ENCODE data around the gene TGFB1. TPM values are rescaled to one million over a fixed set of nuclear protein-coding genes. Genes with fewer than 3 reads are reported as not detected.
"Not testable (repeated sequence)": the region's sequence is repeated elsewhere in the genome, so short reads cannot be mapped to it uniquely, and the experiment has no call there.

Gene TGFB1
- polyA plus RNA-seq, 10 donors: 13.0 to 26.7 (median 20.0) TPM

- DNase-seq: no peak
Measured at GRCh38 chr19:41350735-41351338, 2.9 kb downstream of the TGFB1 start.

GRCh38 chr19:41346916-41347315 lies 6.8 kb downstream of the TGFB1 start:
- DNase-seq: not testable (repeated sequence)

- no peak for DNase-seq
Measured at GRCh38 chr19:41344162-41344561, 9.6 kb downstream of the TGFB1 start.

- DNase-seq: no peak
Measured at GRCh38 chr19:41341669-41342490, 11.8 kb downstream of the TGFB1 start.

GRCh38 chr19:41339936-41340335 lies 13.8 kb downstream of the TGFB1 start:
- no peak for DNase-seq

GRCh38 chr19:41335467-41335866 lies 18.3 kb downstream of the TGFB1 start:
- DNase-seq: no peak

- no peak for DNase-seq
Measured at GRCh38 chr19:41334793-41335192, 18.9 kb downstream of the TGFB1 start.

- no peak for DNase-seq
Measured at GRCh38 chr19:41332468-41332867, 21.3 kb downstream of the TGFB1 start.

GRCh38 chr19:41332000-41332399 lies 21.7 kb downstream of the TGFB1 start:
- no peak for DNase-seq

- DNase-seq: no peak
Measured at GRCh38 chr19:41330946-41331678, 22.6 kb downstream of the TGFB1 start.

- no peak for DNase-seq
Measured at GRCh38 chr19:41330481-41330880, 23.2 kb downstream of the TGFB1 start.

GRCh38 chr19:41328842-41329225 lies 24.9 kb downstream of the TGFB1 start:
- DNase-seq: peak in 1 of 3 donors; percentile 55

- peak in 1 of 3 donors; percentile 32 for DNase-seq
Measured at GRCh38 chr19:41328157-41328841, 25.4 kb downstream of the TGFB1 start.

GRCh38 chr19:41327576-41328156 lies 26.1 kb downstream of the TGFB1 start:
- peak in 1 of 3 donors; percentile 72 for DNase-seq

- DNase-seq: no peak
Measured at GRCh38 chr19:41327076-41327575, 26.6 kb downstream of the TGFB1 start.

GRCh38 chr19:41325947-41326706 lies 27.6 kb downstream of the TGFB1 start:
- peak in 1 of 3 donors; percentile 65 for DNase-seq

- DNase-seq: no peak
Measured at GRCh38 chr19:41325640-41325946, 28.1 kb downstream of the TGFB1 start.

GRCh38 chr19:41324921-41325639 lies 28.6 kb downstream of the TGFB1 start:
- peak in 2 of 3 donors; percentile 48 to 70 for DNase-seq

GRCh38 chr19:41324231-41324702 lies 29.5 kb downstream of the TGFB1 start:
- no peak for DNase-seq
